Neural cell (in vitro differentiated cells): Measurements from ENCODE around the gene BIVM. TPM values are rescaled to one million over a fixed set of nuclear protein-coding genes. Genes with fewer than 3 reads are reported as not detected.

Experiments used
- H2AFZ ChIP-seq: fragments of 200-600, 300-800 bp; sonication (generic), shearing (Covaris generic); 2 replicates; pipeline ENCODE4 v1.6.0; 2014; ENCODE audit warnings: low read depth, mild to moderate bottlenecking, antibody characterized with exemption, low read length, moderate library complexity
- H3F3A ChIP-seq: fragments of 200-600 bp; shearing (Covaris generic); 2 replicates; pipeline ENCODE4 v1.6.1; 2016; ENCODE audit warnings: mild to moderate bottlenecking, moderate library complexity, mixed read lengths, antibody characterized with exemption, low read length; ENCODE audit not compliant: insufficient read depth, poor library complexity, severe bottlenecking
- H3K27ac ChIP-seq: fragments of 200-600, 300-800 bp; sonication (generic), shearing (Covaris generic); 2 replicates; pipeline ENCODE4 v1.5.1; 2014; ENCODE audit warnings: mild to moderate bottlenecking, low read length, moderate library complexity
- H3K27me3 ChIP-seq: fragments of 300-800, 200-600 bp; sonication (generic), shearing (Covaris generic); 2 replicates; pipeline ENCODE4 v1.6.0; 2014; ENCODE audit warnings: mild to moderate bottlenecking, low read depth, low read length, moderate library complexity; ENCODE audit not compliant: insufficient read depth
- H3K36me3 ChIP-seq: fragments of 300-800, 200-600 bp; sonication (generic), shearing (Covaris generic); 2 replicates; pipeline ENCODE4 v1.5.1; 2014; ENCODE audit warnings: mild to moderate bottlenecking, antibody characterized with exemption, low read length, moderate library complexity; ENCODE audit not compliant: insufficient read depth
- H3K4me2 ChIP-seq: fragments of 300-800, 200-600 bp; sonication (generic), shearing (Covaris generic); 2 replicates; pipeline ENCODE4 v1.6.0; 2014; ENCODE audit warnings: mild to moderate bottlenecking, low read length
- H3K4me3 ChIP-seq: fragments of 300-800, 200-600 bp; sonication (generic), shearing (Covaris generic); 2 replicates; pipeline ENCODE4 v1.5.1; 2014; ENCODE audit warnings: mild to moderate bottlenecking, low read length, moderate library complexity
- H3K79me2 ChIP-seq: fragments of 200-600 bp; shearing (Covaris generic); replicated peaks from 2 replicates; pipeline ENCODE4 v1.6.0; 2014; ENCODE audit warnings: mild to moderate bottlenecking, low read length, moderate library complexity; ENCODE audit not compliant: insufficient read depth
- H3K9ac ChIP-seq: fragments of 300-800, 200-600 bp; sonication (generic), shearing (Covaris generic); 2 replicates; pipeline ENCODE4 v1.6.1; 2016; ENCODE audit warnings: mild to moderate bottlenecking, low read length, mixed read lengths
- H3K9me2 ChIP-seq: fragments of 200-600 bp; shearing (Covaris generic); 2 replicates; pipeline ENCODE4 v1.6.1; 2016; ENCODE audit warnings: mild to moderate bottlenecking, low read length, mixed read lengths; ENCODE audit not compliant: insufficient read depth
- H3K9me3 ChIP-seq: fragments of 200-600, 300-800 bp; sonication (generic), shearing (Covaris generic); 2 replicates; pipeline ENCODE4 v1.6.1; 2016; ENCODE audit warnings: mild to moderate bottlenecking, mixed run types, low read length, moderate library complexity, mixed read lengths
- H4K20me1 ChIP-seq: fragments of 200-600 bp; shearing (Covaris generic); 2 replicates; pipeline ENCODE4 v1.6.1; 2016; ENCODE audit warnings: mild to moderate bottlenecking, mixed run types; ENCODE audit not compliant: insufficient read depth
- EP300 ChIP-seq: fragments of 450-650 bp; conservative IDR thresholded peaks from 2 replicates; pipeline ENCODE4 v1.6.1; 2014; ENCODE audit warnings: antibody characterized with exemption, mild to moderate bottlenecking, moderate library complexity; ENCODE audit not compliant: poor library complexity, severe bottlenecking
- EZH2 ChIP-seq: fragments of 200-600, 300-800 bp; shearing (Covaris generic), sonication (generic); IDR thresholded peaks from 2 replicates; pipeline ENCODE4 v1.6.1; 2014; ENCODE audit warnings: antibody characterized with exemption, low read length, borderline replicate concordance, mild to moderate bottlenecking; ENCODE audit not compliant: insufficient read depth, poor library complexity, severe bottlenecking
- MXI1 ChIP-seq: fragments of 450-650 bp; conservative IDR thresholded peaks from 2 replicates; pipeline ENCODE4 v1.6.1; 2014; ENCODE audit warnings: antibody characterized with exemption, mild to moderate bottlenecking; ENCODE audit not compliant: poor library complexity, severe bottlenecking
- POLR2AphosphoS5 ChIP-seq: IDR thresholded peaks from 2 replicates; pipeline ENCODE4 v1.6.1; 2012
- RAD21 ChIP-seq: fragments of 450-650 bp; conservative IDR thresholded peaks from 2 replicates; pipeline ENCODE4 v1.6.1; 2014; ENCODE audit warnings: antibody characterized with exemption, mild to moderate bottlenecking, moderate library complexity
- REST ChIP-seq: IDR thresholded peaks from 2 replicates; pipeline ENCODE4 v1.6.1; 2012; ENCODE audit warnings: borderline replicate concordance
- SMC3 ChIP-seq: fragments of 450-650 bp; conservative IDR thresholded peaks from 2 replicates; pipeline ENCODE4 v1.6.1; 2014; ENCODE audit warnings: antibody characterized with exemption, mild to moderate bottlenecking, moderate library complexity; ENCODE audit not compliant: poor library complexity
- TAF1 ChIP-seq: IDR thresholded peaks from 2 replicates; pipeline ENCODE4 v1.6.1; 2012; ENCODE audit warnings: low read depth
- polyA plus RNA-seq: library from polyadenylated mRNA; depleted of rRNA; stranded (reverse); fragments of >200 nt; gene quantifications from 2 replicates; pipeline ENCODE4 v1.2.3, GENCODE V29; 2014
- TF ChIP-seq, protein P1 (sequence below): fragments of 450-650 bp; IDR thresholded peaks from 2 replicates; pipeline ENCODE4 v1.5.1; 2014; ENCODE audit warnings: antibody characterized with exemption, mild to moderate bottlenecking, moderate library complexity; ENCODE audit not compliant: poor library complexity, severe bottlenecking

BIVM gene
- polyA plus RNA-seq, 1 donor from 2014 or later, result 60.7 TPM

- no peak for TF ChIP-seq MXI1
- TF ChIP-seq SMC3, result no peak
- TF ChIP-seq RAD21, result no peak
- TF ChIP-seq, protein P1, sequence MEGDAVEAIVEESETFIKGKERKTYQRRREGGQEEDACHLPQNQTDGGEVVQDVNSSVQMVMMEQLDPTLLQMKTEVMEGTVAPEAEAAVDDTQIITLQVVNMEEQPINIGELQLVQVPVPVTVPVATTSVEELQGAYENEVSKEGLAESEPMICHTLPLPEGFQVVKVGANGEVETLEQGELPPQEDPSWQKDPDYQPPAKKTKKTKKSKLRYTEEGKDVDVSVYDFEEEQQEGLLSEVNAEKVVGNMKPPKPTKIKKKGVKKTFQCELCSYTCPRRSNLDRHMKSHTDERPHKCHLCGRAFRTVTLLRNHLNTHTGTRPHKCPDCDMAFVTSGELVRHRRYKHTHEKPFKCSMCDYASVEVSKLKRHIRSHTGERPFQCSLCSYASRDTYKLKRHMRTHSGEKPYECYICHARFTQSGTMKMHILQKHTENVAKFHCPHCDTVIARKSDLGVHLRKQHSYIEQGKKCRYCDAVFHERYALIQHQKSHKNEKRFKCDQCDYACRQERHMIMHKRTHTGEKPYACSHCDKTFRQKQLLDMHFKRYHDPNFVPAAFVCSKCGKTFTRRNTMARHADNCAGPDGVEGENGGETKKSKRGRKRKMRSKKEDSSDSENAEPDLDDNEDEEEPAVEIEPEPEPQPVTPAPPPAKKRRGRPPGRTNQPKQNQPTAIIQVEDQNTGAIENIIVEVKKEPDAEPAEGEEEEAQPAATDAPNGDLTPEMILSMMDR, result no peak
- no peak for TF ChIP-seq REST
- TF ChIP-seq EZH2, result no peak
- TF ChIP-seq EP300, result no peak
- no peak for TF ChIP-seq TAF1
- no peak for TF ChIP-seq POLR2AphosphoS5
- Histone ChIP-seq H3K4me2 (no peak overlapping the region), H3K9ac (no peak overlapping the region), H3K9me2 (no peaks in the 10 kb centered on the region), H3K27ac (no peak overlapping the region), H2AFZ (no peak overlapping the region), H3K9me3 (no peaks in the 10 kb centered on the region), H3K4me3 (no peak overlapping the region), H4K20me1 (no peaks in the 10 kb centered on the region), H3F3A (no peaks in the 10 kb centered on the region), H3K27me3 (no peaks in the 10 kb centered on the region), H3K79me2 (no peaks in the 10 kb centered on the region), H3K36me3 (peaks cover 7% of the 10 kb centered on the region)
Observed at GRCh38 chr13:102877303-102877702, 78.4 kb downstream of the BIVM start.

DNA sequence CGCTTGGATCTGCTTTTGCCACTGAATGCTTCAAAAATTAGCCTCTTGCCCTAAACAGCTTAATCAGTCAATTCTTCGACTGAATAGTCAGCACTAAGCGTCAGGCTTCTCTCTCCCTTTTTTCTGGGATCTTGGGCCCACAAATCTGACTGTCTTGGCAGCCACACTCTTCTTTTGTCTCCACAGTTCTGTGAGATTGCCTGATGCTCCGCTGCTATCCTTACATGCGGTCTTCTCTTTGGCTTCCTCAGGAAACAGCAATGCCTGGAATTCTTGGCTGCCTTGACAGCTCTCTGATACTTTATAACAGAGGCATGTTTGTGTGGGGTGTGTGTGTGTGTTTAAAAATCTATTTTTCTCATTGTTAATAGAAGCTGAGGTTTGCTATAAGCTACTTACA lies 79.6 kb downstream of the BIVM start:
- H3K79me2 ChIP-seq, result no peaks in the 10 kb centered on the region
- H3K36me3 ChIP-seq, result no peaks in the 10 kb centered on the region
- H3K9me2 ChIP-seq, result no peaks in the 10 kb centered on the region
- no peak overlapping the region for H3K9ac ChIP-seq
- no peak overlapping the region for H3K4me2 ChIP-seq
- H4K20me1 ChIP-seq, result no peaks in the 10 kb centered on the region
- no peaks in the 10 kb centered on the region for H3F3A ChIP-seq
- TF ChIP-seq EZH2, result no peak
- TF ChIP-seq, protein P1, result no peak
- no peak for TF ChIP-seq MXI1
- TF ChIP-seq TAF1, result no peak
- no peak for TF ChIP-seq POLR2AphosphoS5
- TF ChIP-seq EP300, result no peak
- no peak for TF ChIP-seq RAD21
- TF ChIP-seq REST, result no peak
- TF ChIP-seq SMC3, result no peak
- H3K27ac ChIP-seq, result no peak overlapping the region
- H3K27me3 ChIP-seq, result no peaks in the 10 kb centered on the region
- no peak overlapping the region for H2AFZ ChIP-seq
- no peaks in the 10 kb centered on the region for H3K9me3 ChIP-seq
- no peak overlapping the region for H3K4me3 ChIP-seq
